ENCODE results near the gene CEPT1. TPM values are rescaled to one million over a fixed set of nuclear protein-coding genes. Genes with fewer than 3 reads are reported as not detected.
"Not testable (repeated sequence)": the region's sequence is repeated elsewhere in the genome, so short reads cannot be mapped to it uniquely, and the experiment has no call there.

Gene CEPT1
- total and polyA plus RNA-seq, 2 donors = 20.4 to 87.7 TPM

GRCh38 chr1:111215285-111215684 is 75.3 kb downstream of the CEPT1 start:
- not testable (repeated sequence) for H3K4me3 ChIP-seq (ENCODE audit: low read depth, low read length); DNase-seq (ENCODE audit: extremely low spot score); H3K36me3 ChIP-seq (ENCODE audit: insufficient read depth); H3K4me1 ChIP-seq (ENCODE audit: insufficient read depth)
- H3K27ac ChIP-seq (ENCODE audit: low read depth) = peak overlapping the region; percentile 51
- 84% methylated on average over 2 of the region's 2 CpGs for WGBS

GRCh38 chr1:111216751-111217150 is 76.7 kb downstream of the CEPT1 start:
- Histone ChIP-seq H3K27ac (ENCODE audit: low read depth) (no peak overlapping the region), H3K4me3 (ENCODE audit: low read depth, low read length) (no peak overlapping the region), H3K4me1 (ENCODE audit: insufficient read depth) (no peaks in the 10 kb centered on the region), H3K36me3 (ENCODE audit: insufficient read depth) (no peaks in the 10 kb centered on the region)
- DNase-seq (ENCODE audit: extremely low spot score) = no peak
- WGBS = 85% methylated on average over 5 of the region's 5 CpGs

GRCh38 chr1:111217183-111217910 is 77.3 kb downstream of the CEPT1 start:
- Histone ChIP-seq H3K36me3 (ENCODE audit: insufficient read depth) (no peaks in the 10 kb centered on the region), H3K4me3 (ENCODE audit: low read depth, low read length) (no peak overlapping the region), H3K4me1 (ENCODE audit: insufficient read depth) (no peaks in the 10 kb centered on the region), H3K27ac (ENCODE audit: low read depth) (no peak overlapping the region)
- DNase-seq (ENCODE audit: extremely low spot score) = no peak
- 66% methylated on average over 5 of the region's 5 CpGs for WGBS

DNA sequence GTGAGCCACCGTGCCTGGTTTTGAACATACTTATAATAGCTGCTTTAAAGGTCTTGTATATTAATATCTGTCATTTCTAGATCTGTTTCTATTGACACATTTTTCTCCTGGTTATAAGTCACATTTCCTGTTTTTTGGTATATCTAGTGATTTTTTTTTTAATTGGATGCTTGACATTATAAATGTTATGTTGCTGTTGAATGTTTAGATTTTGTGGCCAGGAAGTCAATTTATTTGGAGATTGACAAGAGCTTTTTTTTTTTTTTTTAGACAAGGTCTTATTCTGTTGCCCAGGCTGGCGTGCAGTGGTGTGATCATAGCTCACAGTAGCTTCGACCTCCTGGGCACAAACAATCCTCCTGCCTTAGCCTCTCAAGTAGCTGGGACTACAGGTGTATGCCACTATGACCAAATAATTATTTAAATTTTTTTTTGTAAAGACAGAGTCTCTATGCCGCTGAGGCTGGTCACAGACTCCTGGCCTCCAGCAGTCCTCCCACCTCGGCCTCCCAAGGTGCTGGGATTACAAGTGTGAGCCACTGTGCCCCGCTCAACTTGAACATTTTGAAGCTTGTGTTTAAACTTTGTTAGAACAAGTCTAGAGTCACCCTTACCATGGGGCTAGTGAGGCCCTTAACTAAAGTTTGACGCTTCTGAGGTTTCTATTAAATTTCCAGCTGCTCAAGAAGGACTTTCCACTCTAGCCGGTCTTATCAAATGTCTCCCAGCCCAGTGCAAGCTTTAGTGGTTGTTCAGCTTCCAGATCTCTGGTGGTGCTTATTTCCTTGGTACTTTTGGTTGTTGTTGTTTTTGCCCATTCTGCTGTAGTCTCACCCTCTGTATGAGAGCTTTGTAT is 78.9 kb downstream of the CEPT1 start:
- Histone ChIP-seq H3K4me1 (ENCODE audit: insufficient read depth) (no peaks in the 10 kb centered on the region), H3K36me3 (ENCODE audit: insufficient read depth) (no peaks in the 10 kb centered on the region), H3K4me3 (ENCODE audit: low read depth, low read length) (no peak overlapping the region), H3K27ac (ENCODE audit: low read depth) (no peak overlapping the region)
- no peak for DNase-seq (ENCODE audit: extremely low spot score)
- 91% methylated on average over 8 of the region's 8 CpGs for WGBS

DNA sequence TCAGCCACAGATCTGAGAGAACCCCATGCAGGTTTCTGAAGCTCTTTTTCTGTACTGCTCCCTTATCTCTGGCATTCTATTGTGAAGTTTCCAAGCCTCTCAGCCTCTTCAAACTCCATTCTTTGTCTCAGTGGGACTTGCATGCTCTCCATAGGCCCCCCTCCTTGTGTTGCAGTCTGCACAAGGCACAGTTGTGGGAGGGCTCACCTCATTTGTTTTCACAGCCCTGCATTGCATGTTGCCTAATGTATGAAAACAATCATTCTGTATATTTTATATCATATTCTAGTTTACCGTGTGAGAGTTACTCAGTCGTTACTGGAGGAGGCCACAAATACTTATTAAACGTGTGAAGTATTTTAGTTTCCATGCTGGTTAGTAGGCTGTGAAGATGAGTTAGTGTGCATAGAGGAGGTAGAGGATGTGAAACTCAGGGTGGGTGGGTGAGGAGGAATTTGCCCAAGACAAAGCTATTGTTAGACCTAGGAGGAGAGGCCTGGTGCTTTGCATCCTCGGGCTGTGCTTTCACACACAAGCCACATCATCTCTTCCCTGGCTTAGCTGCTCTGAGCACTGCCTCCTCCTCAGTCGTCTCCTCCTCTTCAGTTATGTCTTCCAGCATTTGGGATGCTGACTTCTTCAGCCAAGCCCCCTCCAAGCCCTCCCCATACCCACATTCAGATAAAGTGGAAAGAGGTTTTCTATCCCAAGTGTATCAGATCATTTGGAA is 79.7 kb downstream of the CEPT1 start:
- H3K36me3 ChIP-seq (ENCODE audit: insufficient read depth) = no peaks in the 10 kb centered on the region
- H3K4me3 ChIP-seq (ENCODE audit: low read depth, low read length) = no peak overlapping the region
- WGBS = 76% methylated on average over 5 of the region's 5 CpGs
- H3K4me1 ChIP-seq (ENCODE audit: insufficient read depth) = no peaks in the 10 kb centered on the region
- no peak overlapping the region for H3K27ac ChIP-seq (ENCODE audit: low read depth)
- DNase-seq (ENCODE audit: extremely low spot score) = no peak

GRCh38 chr1:111220302-111220890 is 80.4 kb downstream of the CEPT1 start:
- no peak overlapping the region for H3K27ac ChIP-seq (ENCODE audit: low read depth)
- no peak overlapping the region for H3K4me3 ChIP-seq (ENCODE audit: low read depth, low read length)
- no peaks in the 10 kb centered on the region for H3K36me3 ChIP-seq (ENCODE audit: insufficient read depth)
- WGBS = 88% methylated on average over 6 of the region's 6 CpGs
- DNase-seq (ENCODE audit: extremely low spot score) = no peak
- no peaks in the 10 kb centered on the region for H3K4me1 ChIP-seq (ENCODE audit: insufficient read depth)

- H3K4me3 ChIP-seq (ENCODE audit: low read depth, low read length) = no peak overlapping the region
- no peaks in the 10 kb centered on the region for H3K4me1 ChIP-seq (ENCODE audit: insufficient read depth)
- H3K27ac ChIP-seq (ENCODE audit: low read depth) = no peak overlapping the region
- WGBS = 19% methylated on average over 2 of the region's 2 CpGs
- no peaks in the 10 kb centered on the region for H3K36me3 ChIP-seq (ENCODE audit: insufficient read depth)
- no peak for DNase-seq (ENCODE audit: extremely low spot score)
Observed at GRCh38 chr1:111221276-111221632, 81.2 kb downstream of the CEPT1 start.

DNA sequence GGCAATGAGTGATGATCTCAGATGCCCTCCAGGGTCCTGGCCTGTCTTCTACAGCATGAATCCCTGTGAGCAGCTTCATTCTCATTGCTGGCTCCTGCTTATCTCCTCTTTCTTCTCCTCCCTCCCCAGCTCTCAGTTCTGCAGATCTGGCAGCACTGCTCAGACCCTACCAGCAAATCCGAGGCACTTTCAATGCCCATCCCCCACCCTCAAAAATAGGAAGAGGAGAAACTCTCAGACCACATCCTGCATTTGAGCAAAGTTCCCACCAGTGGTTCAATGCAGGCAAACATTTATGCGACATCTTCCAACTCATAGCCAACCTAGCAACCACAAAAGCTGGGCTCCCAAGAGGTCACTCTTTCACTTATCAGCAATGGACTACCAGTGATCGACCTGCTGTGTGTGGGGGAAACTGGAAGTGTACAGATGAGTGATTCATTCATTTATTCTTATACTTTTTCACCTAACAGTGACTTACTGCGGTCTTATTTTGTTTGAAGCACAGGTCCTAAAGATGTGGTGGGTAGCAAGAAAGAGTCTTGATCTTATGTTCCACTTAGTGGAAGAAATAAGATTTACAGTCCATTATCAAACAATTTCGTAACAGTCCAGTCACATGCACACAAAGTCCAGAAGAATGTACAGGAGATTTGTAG is 81.7 kb downstream of the CEPT1 start:
- 57% methylated on average over 5 of the region's 5 CpGs for WGBS
- no peak overlapping the region for H3K27ac ChIP-seq (ENCODE audit: low read depth)
- H3K36me3 ChIP-seq (ENCODE audit: insufficient read depth) = no peaks in the 10 kb centered on the region
- DNase-seq (ENCODE audit: extremely low spot score) = no peak
- H3K4me3 ChIP-seq (ENCODE audit: low read depth, low read length) = no peak overlapping the region
- H3K4me1 ChIP-seq (ENCODE audit: insufficient read depth) = no peaks in the 10 kb centered on the region

DNA sequence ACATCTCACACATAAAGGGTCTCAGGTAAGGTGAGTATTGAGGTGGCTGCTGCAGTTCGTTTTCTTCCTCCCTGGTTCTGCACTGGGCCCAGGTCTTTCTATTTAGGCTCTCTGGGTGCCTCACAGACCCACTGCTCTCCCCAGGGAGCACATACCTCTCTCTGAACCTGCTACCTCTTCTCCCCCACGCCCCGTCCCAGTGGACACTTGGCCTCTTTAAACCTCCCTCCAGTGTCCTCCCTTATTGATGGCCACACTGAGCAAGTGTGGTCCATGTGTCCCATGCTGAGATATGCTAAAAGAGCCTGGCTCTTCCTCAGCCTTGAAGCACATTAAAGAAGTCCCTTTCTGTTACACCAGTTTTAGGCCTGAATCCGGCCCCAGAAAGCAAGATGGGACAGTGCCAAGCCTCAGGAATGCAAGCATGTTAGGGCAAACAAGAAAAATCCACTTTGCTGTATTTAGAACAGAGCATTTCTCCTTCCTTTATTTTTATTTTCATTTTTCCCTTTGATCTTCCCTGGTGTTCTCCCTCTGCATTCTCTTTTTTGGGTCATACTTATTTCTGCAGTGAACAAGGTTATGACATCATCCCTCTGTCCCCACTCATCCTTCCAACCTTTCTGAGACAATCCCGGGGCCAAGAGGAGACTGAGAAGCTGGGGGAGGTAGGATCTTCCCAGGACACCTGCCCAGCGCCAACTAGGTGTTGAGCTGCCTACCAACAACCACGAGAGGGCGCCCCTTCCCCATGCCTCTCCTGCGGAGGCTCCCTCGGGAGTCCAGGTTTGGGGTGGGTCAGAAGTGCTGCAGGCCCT is 82.5 kb downstream of the CEPT1 start:
- H3K4me3 ChIP-seq (ENCODE audit: low read depth, low read length) = no peak overlapping the region
- no peaks in the 10 kb centered on the region for H3K36me3 ChIP-seq (ENCODE audit: insufficient read depth)
- 23% methylated on average over 10 of the region's 10 CpGs for WGBS
- no peak overlapping the region for H3K27ac ChIP-seq (ENCODE audit: low read depth)
- no peaks in the 10 kb centered on the region for H3K4me1 ChIP-seq (ENCODE audit: insufficient read depth)
- DNase-seq (ENCODE audit: extremely low spot score) = no peak

GRCh38 chr1:111223126-111223685 is 83.2 kb downstream of the CEPT1 start:
- Histone ChIP-seq H3K27ac (ENCODE audit: low read depth) (no peak overlapping the region), H3K4me3 (ENCODE audit: low read depth, low read length) (no peak overlapping the region), H3K36me3 (ENCODE audit: insufficient read depth) (no peaks in the 10 kb centered on the region), H3K4me1 (ENCODE audit: insufficient read depth) (no peaks in the 10 kb centered on the region)
- DNase-seq (ENCODE audit: extremely low spot score) = no peak
- 77% methylated on average over 6 of the region's 6 CpGs for WGBS

DNA sequence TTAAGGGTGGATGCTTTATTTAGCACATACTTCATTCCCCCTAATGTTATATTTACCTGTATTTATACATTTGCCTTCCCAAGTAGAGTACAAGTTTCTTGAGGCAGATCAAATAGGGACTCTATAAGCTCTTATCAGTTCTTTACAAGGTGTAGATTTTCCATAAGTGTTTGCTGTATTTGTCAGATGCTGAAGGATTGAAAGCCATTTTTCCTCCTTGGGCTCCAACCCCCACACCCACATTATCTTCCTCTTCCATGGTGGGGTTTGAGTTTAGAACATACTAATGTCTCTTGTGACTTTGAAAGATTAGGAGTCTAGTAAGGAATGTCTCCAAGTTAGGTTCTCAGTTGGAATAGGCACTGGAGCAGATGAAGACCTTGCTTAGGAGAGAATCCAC is 85.1 kb downstream of the CEPT1 start:
- Histone ChIP-seq H3K27ac (ENCODE audit: low read depth) (no peak overlapping the region), H3K4me1 (ENCODE audit: insufficient read depth) (no peaks in the 10 kb centered on the region), H3K4me3 (ENCODE audit: low read depth, low read length) (no peak overlapping the region), H3K36me3 (ENCODE audit: insufficient read depth) (no peaks in the 10 kb centered on the region)
- DNase-seq (ENCODE audit: extremely low spot score) = no peak

DNA sequence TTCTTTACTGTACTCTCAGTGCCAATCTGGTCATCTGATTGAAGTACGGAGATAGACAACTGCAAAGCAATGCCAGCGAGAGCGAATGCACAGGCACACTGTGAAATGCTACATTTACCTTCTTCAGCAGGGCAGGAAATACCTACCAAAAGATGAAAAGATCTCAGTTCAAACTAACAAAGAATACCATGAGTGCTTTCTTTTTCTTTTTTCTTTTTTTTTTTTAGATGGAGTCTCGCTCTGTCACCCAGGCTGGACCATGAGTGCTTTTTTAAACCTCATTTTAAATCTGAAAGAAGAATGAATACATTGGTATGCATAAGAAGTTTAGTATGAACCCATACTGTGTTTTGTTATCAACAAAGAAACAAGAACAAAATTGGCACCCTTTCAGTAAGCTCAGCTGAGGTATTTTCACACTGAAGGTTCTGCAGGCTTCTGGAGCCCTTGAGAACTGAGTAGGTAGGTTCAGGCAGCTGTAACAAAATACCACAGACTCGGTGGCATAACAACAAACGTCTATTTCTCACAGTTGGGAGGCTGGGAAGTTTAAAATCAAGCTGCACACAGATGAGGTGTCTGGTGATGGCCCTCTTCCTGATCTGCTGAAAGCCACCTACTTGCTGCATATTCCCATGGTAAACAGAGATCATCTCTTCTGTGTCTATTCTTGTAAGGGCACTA is 85.8 kb downstream of the CEPT1 start:
- no peaks in the 10 kb centered on the region for H3K4me1 ChIP-seq (ENCODE audit: insufficient read depth)
- no peaks in the 10 kb centered on the region for H3K36me3 ChIP-seq (ENCODE audit: insufficient read depth)
- 46% methylated on average over 6 of the region's 6 CpGs for WGBS
- no peak for DNase-seq (ENCODE audit: extremely low spot score)
- H3K4me3 ChIP-seq (ENCODE audit: low read depth, low read length) = no peak overlapping the region
- H3K27ac ChIP-seq (ENCODE audit: low read depth) = no peak overlapping the region

All from urinary bladder (tissue), 4 donors.